GM19467 (cell line): ENCODE measurements around the gene PRSS33.

Experiments
- ATAC-seq: cut with Tn5 transposase; IDR thresholded peaks from one replicate; pipeline ENCODE4 v1.9.1; 2021; ENCODE audit warnings: mild to moderate bottlenecking, moderate library complexity; ENCODE audit not compliant: unreplicated experiment

PRSS33 gene

GRCh38 chr16:2821487-2822157 lies 34.3 kb upstream of the PRSS33 start:
- ATAC-seq, result no peak

GRCh38 chr16:2820836-2821486 lies 33.6 kb upstream of the PRSS33 start:
- no peak for ATAC-seq

DNA sequence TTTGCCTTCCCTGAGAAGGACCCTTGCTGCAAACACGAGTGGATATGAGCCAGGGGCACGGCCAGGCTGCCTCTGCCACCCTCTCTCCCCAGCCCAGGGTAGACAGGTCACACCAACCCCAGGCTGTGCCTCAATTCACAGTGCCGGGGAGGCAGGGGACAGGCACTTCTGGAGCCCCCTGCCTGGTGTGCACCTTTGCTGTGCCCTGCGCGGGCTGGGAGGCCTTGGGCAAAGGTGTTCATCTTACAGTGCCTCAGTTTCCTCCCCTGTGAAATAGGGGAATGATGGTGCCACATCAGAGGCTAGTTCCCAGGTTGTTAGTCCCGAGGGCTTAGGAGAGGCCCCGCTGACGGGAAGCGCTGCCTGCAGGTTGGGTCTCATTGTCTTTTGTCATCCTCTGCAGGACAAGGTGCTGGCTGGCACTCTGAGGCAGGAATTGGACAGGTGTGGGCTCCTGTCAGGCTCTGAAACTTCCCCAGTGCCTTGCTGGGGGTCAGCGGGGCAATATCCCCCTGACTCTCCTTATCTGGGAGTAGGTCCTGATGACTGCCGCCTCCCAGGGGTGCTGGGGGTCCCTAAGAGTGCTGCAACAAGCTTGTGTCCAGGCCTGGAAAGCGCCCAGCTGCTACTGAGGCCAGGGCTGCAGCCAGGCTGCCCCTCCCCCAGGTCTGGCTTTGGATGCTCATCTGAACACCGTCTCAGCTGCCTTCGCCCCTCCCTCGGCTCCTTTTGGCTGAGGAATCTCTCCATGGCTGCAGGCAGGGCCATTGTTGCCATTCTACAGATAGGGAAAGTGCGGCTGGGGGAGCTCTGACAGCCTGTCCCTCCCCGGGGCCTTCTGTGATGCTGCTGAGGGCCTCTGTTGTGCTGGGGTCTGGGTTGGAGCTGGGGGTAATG lies 32.8 kb upstream of the PRSS33 start:
- ATAC-seq, result no peak

GRCh38 chr16:2819179-2819938 lies 32.0 kb upstream of the PRSS33 start:
- no peak for ATAC-seq

GRCh38 chr16:2818272-2818876 lies 31.0 kb upstream of the PRSS33 start:
- no peak for ATAC-seq

- no peak for ATAC-seq
Measured at GRCh38 chr16:2817340-2818271, 30.2 kb upstream of the PRSS33 start.

DNA sequence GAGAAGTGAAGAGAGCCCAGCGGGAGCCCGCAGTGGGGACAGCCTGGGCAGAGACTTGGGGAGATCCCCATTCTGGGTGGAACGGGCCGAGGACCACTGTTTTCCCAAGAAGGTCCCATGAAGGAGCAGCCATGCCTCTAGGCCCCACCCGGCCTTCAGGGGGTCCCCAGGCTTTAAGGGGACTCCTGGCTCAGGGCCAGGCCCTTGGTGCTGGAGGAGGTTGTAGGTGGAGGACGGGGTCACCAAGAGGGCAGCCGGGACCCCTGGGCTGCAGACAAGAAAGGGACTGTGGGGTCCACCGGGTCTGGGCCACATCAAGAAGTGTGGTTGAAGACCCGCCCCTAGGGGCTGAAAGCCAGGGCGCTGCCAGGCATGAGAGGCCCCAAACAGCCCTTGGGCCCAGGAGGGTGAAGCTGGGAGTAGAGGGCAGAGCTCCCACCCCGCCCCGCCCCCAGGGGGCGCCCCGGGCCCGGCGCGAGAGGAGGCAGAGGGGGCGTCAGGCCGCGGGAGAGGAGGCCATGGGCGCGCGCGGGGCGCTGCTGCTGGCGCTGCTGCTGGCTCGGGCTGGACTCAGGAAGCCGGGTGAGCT lies 29.5 kb upstream of the PRSS33 start, which contains the start of gene PRSS21:
Gene PRSS21, plus strand, starts transcription at position 487 of the 589 bp plus-strand sequence. Its CDS starts 32 bp downstream, at position 519.
- no peak for ATAC-seq

- ATAC-seq, result no peak
Measured at GRCh38 chr16:2815299-2815771, 28.0 kb upstream of the PRSS33 start.

DNA sequence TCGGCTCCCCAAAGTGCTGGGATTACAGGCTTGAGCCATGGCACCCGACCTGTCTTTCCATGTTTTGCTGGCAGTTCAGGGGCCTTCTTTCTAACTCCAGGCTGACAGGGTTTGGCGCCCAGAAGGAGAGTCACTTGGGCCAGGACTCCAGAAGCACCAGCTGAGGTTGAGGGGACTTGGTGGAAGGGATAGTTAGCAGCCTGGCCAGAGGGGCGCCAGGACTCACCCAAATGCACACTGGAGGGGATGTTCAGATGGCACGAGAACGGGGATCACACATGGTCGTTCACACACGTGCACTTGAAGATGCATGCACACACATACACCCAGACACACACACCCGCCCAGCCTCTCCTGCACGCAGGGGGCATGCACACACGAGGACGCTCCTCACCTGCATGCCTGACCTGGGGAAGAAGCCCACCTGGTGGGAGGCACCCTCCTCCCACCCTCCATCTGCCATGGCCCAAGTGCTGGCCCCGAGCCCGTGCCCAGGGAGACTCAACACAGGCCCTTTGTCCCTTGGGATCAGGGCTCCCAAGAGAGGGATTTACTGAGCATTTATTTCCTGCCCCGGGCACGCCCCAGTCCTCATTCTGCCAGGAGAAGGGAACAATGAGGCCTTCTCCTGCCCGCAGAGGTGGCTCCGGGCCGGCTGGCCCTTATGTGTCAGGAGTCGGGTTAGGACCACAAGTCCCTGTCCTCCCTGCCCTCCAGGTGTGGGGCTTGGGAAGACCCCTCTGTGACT lies 27.4 kb upstream of the PRSS33 start:
- ATAC-seq, result no peak

DNA sequence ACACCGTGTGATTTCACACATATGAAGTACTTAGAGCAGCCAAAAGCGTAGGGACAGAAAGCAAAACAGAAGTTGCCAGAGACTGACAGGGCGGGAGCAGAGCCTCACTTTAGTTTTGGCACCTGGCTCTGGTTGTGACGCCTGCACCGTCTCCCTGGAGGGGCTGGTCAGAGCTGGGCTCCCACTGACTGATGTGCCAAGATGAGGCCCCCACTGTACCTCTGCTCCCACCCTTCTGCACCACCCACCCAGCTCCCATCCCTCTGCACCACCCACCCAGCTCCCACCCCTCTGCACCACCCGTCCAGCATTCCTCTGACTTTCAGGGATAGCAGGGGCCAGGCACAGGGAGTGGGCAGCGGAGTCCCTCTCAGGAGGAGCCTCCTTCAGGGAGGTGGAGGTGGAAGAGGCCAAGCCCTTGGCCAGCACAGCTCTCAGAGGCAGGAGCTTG lies 26.4 kb upstream of the PRSS33 start:
- ATAC-seq, result no peak

DNA sequence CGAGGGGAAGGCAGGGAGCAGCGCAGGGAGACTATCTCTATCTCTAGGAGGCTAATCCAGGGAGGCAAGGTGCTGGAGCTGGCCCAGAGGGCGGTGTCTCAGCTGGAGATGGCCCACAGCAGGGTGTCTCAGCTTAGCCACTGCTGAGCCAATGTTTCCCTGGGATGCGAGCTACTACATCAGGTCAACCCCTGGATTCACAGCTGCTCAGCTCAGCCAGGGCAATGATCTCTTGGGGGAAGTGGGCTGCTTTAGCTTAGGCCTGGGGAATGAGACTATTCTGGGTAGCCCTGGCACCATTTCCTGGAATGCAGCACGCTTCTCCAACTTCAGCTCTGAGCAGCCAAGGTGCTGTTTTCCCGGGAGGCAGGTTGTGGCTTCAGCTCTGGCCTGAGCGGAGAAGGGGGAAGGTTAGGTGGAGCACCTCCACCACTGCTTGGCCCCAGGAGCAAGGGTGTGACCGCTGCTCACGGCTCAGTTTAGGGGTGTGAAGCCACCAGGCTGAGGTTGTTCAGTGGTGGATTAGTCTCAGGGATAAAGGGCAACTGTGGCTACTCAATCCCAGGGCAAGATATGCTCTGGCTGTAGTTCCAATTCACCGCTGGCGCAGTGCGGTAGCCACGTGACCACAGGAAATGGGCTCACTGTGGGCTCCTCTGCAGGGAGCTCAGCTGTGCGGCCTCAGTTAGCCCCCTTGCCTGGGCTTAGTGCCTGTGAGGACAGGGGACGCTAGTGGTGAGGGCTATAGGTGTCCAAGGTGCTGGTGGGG lies 24.5 kb upstream of the PRSS33 start:
- ATAC-seq, result no peak

- ATAC-seq, result no peak
Measured at GRCh38 chr16:2810651-2811050, 23.3 kb upstream of the PRSS33 start.

DNA sequence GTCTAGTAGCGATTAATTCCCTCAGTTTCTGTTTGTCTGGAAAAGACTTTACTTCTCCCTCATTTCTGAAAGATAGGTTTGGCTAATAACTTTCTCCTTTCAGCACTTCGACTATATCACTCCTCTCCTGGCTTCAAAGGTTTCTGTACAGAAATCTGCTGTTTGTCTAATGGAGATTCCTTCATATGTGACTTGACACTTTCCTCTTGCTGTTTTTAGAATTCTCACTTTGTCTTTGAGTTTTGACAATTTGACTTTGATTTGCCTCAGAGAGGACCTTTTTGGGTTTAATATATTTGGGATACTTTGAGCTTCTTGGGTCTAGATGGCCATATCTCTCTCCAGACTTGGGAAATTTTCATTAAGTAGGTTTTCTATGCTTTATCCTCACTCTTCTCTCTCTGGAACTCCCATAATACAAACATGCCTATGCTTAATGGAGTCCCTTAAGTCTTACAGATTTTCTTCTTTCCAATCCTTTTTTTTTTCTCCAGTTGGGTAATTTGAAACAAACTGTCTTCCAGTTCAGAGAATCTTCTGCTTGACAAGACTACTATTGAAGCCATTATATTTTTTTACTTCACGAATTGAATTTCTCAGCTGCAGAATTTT lies 21.9 kb upstream of the PRSS33 start:
- ATAC-seq, result no peak

GRCh38 chr16:2808181-2808580 lies 20.8 kb upstream of the PRSS33 start:
- ATAC-seq, result no peak

- ATAC-seq, result no peak
Measured at GRCh38 chr16:2806286-2806685, 18.9 kb upstream of the PRSS33 start.

DNA sequence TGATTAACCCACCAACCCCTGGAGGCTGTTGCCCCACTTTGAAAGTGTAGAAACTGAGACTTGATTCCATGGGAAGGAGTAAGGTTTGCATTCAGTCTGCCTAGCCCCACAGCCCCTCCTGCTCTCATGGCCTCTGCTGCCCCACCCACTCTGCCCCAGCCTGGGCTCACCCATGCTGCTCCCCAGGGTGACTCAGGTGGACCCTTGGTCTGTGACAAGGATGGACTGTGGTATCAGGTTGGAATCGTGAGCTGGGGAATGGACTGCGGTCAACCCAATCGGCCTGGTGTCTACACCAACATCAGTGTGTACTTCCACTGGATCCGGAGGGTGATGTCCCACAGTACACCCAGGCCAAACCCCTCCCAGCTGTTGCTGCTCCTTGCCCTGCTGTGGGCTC lies 17.4 kb upstream of the PRSS33 start:
- ATAC-seq, result no peak
